ENCODE measurements around the gene CIPC.

Gene CIPC

GRCh38 chr14:77103951-77104350 lies 5.9 kb downstream of the CIPC start:
- DNase-seq: no peak

DNA sequence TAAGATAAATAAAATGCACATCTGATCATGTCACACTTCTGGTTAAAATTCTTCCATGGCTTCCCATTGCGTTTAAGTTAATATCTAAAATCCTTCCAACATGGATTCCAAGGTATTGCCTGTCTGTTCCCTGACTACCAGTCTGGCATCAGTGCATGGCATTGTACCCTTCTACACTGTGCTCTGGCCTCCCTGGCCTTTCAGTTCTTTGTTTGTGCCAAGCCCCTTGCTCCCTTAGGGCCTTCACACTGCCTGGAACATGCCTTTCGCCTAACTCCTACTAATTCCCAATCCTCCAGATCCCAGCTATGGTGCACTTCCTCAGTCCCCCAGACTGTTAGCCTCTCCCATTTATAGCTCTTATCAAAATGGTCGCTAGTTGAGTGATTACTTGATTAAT lies 6.3 kb downstream of the CIPC start:
- DNase-seq: no peak

DNA sequence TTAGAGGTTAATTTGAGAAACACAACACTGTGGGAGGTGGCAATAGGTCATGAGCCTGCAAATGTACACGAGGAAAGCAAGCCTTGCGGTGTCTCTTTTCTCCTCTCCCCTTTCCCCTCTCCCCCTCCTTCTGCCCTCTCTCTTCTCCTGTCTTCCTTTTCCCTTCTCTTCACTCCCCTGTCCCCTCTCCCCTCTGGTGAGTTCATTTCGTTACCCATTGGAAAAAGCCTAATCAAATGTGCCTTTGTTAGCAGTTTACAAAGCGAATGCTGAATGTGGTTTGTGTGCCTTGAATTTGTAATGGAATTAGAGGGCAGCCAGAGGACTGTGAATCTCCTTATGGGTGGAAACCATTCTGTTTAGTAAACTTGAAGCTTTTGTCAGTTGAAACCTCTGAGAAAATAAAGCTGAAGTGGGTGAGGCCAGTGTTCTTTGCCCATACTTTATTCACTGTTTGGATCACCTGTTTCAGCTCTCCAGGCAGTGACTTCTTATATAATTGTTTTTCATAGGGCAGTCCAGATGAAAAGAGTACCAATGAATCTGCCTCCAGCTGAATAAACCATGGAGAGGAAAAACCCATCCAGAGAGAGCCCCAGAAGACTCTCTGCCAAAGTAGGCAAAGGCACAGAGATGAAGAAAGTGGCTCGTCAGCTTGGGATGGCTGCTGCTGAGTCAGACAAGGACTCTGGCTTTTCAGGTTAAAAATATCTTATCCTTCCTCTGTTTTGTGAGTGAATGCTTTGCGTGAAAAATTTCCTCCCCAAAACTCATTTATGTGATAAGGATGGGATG lies 7.3 kb downstream of the CIPC start:
- DNase-seq: no peak

DNA sequence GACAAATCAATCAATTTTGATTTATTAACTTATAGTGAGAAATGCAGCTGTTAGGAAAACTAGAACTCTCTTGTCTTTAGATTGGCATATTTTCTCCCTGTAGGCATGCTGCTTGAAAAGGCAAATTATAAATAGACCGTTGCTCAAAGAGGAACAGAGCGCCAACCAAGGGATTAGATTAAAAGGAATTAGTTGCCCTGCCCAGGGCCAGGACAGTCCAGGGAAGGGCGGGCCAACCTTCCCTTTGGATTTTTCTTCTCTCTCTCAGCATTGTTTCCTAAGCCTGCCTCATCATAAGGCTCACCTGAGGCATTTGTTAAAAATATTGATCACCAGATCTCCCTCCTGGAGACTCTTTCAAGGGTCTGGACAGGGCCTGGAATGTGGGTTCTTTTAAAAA lies 8.6 kb downstream of the CIPC start:
- no peak for DNase-seq

DNA sequence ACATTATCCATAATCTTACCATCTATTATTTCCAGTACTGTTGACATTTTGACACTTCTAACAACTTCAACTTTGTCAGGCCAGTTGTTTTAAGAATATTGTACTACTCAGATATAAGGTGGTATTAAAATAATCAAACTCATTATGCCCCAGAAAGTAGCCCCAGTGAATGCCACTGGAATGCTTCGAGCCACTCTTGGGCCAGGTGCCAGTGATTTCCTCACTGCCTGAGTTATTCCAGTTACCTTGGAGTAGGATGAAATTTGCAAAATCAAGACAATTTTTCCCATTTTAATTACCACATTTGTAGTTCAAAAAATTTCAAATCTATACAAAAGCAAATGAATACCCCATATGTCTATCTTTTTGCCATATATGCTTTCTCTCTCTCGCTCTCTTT lies 9.2 kb downstream of the CIPC start:
- DNase-seq: no peak

- no peak for DNase-seq
Measured at GRCh38 chr14:77108753-77109152, 10.7 kb downstream of the CIPC start.

DNA sequence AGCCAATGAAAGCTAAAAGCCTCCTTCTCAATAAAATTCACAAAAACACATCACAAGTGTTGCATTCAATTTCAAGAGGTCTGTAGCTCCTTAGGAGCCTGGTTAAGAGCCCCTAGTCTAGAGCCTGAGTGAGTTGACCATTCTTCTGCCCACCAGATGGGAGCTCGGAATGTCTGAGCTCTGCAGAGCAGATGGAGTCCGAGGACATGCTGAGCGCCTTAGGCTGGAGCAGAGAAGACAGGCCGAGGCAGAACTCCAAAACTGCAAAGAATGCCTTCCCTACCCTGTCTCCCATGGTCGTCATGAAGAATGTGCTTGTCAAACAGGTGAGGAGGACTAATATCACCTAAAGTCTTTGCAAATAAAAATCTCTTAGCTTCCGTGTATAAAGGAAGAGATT lies 11.6 kb downstream of the CIPC start:
- no peak for DNase-seq

DNA sequence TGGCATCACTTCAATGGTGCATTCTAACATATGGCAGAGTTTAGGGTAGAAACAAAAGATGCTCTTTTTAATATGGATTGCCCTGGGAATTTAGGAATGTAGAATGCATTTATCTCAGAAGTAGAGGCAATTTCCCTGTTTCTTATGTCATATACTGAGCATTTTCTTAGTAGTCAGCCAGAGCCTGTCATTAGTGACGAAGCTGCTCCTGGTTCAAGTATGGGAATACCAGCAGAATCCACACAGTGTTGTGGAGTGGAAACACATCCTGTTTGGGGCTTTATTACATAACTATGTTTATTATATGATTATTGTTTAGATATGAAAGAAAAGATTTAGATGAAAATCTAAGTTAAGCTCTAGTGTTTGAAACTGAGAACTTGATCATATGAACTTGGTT lies 12.2 kb downstream of the CIPC start:
- no peak for DNase-seq

- DNase-seq: no peak
Measured at GRCh38 chr14:77111021-77111420, 13.0 kb downstream of the CIPC start.

DNA sequence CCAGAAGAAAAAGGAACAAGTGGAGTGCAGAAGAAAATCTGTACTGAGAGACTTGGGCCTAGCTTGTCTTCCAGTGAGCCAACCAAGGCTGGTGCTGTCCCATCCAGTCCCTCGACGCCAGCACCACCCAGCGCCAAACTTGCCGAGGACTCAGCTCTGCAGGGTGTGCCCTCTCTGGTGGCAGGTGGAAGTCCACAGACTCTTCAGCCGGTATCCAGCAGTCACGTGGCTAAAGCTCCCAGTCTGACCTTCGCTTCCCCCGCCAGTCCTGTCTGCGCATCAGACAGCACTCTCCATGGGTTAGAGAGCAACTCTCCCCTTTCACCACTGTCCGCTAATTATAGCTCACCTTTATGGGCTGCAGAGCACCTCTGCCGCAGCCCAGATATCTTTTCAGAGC lies 15.6 kb downstream of the CIPC start:
- no peak for DNase-seq

- no peak for DNase-seq
Measured at GRCh38 chr14:77114609-77115008, 16.6 kb downstream of the CIPC start.

- no peak for DNase-seq
Measured at GRCh38 chr14:77116172-77116817, 18.2 kb downstream of the CIPC start.

DNA sequence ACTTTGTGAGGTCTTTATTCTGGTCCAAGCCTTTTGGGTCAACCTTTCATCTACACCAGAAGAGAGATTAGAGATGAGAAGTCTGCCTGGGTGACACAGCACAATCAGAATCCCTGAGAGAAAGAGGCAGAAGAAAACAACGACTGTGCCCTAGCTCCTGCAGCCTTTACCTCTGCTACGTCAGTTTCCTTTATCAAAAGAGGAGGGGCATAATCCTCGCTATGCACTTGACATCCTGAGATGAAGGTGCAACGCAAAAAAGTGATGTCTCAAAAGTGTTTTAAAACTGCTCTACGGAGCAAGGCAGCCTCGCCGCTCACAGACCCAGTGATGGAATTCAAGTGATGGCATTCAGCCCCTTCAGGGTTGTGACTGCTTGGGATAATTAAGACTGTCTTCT lies 21.8 kb downstream of the CIPC start:
- DNase-seq: no peak

DNA sequence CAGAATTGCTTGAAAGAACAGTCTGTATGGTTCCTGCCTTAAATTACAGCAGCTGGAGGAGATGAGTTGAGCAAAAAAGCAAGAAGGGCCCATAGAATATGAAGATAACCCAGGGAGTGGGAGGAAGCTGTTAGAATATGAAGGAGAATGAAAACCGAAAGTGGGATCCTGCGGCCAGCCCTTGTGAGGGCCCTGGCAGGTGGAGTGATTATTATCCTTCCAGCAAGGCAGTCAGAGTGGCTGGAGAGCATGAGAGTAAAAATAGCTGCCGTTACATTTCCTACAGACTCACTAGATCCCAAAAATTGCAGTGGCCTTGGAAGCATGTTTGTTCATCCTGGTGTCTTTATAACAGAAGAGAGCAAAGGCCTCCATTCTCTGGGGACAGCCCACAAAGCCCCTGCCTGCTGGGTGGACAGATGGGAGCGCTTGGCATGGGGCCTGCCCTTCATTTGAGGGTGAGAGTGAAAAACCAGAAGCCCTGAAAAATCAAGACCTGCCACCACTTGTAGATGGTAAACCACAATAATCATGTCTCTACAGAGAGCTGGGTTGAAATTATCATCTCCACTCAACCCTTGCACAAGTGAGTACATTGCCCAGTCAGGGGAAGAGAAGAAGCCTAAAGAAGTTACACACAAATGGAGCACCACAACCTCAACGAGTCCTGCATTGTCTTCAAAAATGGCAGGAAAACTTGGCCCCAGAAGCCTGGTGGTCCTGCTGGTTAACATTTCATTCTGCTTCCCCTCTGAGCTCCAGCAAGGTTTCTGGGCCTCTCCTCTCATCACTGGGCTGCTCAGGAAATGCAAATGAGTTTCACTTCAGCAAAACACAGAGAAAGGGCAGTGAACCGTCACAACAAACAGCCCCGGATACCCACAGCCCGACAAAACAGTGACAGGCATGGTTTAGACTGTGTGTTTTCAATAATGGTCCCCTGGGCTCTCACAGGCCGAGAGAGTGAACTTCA lies 23.0 kb downstream of the CIPC start:
- no peak for DNase-seq

DNA sequence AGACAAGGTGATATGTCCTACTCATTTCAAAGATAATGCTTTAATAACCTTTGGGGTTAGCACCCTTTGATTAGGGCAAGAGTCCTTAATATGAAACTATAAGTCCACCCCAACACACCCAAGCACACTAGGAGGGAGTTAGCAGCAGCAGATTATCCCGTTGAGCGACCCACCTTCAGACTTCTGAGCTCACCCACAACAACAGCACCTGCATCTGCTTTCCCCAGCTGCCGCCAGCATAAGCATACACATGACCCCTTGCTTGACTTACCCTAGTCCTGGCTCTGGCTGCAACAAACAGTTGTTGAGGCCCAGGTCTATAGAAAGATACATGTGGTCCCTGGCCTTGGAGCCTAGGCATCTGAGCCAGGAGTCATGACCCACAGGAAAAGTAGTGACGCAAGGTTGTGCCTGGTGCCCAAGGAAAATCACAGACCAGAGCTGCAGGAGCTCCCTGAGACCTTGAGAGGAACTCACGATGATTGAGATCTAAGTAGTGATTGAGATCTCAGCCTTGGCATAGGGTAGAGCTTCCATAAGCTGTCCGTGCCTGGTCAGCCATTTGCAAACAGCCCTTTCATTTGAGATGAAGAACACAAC lies 24.6 kb downstream of the CIPC start:
- no peak for DNase-seq

DNA sequence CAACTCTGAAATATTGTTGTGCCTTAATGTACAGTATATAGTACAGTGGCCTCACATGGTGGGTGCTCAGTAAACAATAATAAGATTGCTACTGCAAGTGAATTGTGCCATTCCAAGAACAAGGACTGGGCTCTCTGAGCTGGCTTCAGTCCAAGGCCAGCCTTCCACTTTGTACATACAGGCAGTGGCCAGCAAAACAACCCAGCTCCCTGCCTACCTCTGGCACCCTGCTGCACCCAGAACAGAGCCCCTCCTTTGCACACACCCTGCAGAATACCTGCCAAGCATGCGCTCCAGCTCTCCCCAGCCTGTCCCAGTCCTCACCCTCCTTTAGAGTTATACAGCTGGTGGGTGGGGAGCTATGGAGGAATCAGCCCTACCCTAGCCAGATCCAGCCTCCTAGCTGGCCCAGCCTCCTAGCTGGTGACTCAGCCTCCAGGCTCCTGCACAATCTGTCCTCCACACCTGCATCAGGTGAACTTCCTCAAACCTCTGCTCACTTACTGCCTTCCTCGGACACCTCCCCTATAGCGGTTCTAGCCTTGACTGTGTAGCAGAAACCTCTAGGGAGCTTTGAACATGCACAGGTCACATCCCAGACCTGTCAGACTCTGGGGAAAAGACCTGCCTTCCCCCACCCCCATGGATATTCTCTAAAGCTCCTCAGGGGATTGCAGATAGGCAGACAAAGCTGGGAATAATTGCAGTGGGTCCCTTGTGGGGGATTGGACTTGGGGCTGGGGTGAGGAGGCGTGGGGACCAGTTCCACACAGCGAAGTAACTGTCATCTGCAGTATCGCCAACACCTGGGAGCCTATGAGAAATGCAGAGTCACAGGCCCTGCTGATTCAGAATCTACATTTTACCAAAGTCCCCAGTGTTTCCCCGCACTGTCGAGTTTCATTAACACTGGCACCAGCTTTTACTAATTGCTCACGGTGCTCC lies 25.6 kb downstream of the CIPC start:
- DNase-seq: no peak

DNA sequence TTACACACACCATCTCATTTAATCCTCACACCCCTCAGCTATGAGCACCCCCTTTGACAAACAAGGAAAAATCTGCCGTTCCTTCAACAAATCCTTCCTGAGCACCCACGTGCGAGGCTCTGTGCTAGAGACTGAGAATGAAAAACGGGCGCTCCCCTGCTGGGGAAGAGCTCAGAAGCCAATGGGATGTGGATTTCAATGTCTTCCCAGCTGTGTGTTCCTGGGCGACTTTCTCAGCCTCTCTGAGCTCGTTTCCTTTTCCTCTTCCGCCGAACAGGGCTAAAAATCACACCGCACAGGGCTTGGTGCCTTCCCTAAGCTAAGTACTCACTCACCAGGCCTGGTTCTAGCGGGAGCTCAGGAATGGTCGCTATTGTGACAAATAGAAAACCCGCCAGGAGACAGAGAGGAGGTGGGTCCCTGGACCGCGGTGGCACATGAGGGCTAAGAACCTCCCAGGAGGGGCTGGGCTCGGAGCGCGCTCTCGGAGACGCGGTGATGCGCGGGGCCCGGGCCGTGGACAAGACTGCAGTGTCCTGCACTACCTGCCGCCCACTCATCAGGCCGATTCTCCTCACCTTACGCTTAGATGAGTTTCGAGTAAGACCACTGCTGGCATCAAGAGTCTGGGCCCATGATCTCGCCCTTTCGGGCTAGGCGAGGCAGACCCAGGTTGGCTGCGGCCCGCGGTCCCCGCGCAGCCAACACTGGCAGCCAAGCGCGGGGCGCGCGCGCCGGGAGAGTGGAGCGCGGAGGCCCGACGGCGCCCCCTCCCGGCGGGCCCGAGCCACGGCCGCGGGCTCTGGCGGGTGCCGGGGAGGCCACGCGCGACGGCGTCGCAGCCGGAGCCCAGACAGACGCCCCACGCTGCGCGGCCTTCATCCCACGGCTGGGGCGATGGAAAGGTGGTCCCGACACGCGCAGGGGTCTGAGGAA lies 26.6 kb downstream of the CIPC start:
- DNase-seq: peak; percentile 24

DNA sequence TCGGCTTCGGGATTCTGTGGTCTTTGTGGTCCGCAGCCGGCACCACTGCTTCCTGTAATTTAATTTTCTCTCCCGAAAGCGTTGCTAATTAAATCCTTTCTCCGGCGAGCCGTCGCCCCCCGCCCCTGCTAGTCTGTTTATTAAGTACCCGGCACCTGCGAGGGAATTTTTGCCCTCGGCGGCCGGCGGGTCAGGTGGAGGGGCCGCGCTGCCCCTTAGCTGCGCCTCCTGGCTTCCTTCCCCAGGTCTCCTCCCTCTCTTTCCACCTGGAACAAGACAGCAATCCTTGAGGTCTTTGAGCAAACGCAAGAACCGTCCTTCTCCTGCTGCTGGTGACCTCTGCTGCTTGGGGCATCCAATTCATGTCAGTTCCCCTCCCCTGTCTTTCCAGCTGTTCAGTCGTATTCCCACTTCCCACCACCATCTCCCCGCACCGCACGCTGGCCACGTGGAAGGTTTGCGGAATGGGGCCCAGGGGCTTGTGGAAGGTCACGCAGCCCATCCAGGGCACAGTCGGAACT lies 27.3 kb downstream of the CIPC start:
- no peak for DNase-seq

DNA sequence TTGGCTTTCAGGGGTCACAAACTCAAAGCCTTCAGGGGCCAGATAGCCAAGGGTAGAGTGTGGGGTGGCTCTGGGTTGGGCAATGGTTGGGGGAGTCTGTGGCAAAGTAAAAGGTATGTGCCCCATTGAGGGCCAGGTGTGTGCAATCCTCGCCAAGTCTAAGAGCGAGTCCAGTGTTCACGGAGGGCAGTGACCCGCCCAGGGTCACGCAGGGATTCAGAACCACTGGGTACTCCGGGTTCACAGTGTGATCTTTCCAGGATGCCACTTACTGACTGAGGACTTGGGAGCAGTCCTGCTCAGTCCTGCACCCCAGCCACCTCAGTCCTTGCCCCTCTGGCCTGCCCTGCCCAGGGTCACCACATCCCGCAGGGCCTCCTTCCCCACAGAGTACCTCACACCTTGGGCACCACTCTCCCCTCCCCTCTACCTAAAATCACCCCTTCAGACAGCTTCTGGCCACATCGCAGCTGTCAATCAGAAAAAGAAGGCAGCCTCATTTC lies 27.8 kb downstream of the CIPC start:
- DNase-seq: no peak

- no peak for DNase-seq
Measured at GRCh38 chr14:77126461-77126990, 28.5 kb downstream of the CIPC start.

Measured in fibroblast of skin of right biceps (primary cell).